HG02642 (cell line): ENCODE data around the gene RAMP3.
"Not testable (repeated sequence)": the region's sequence is repeated elsewhere in the genome, so short reads cannot be mapped to it uniquely, and the experiment has no call there.

ENCODE experiments used
- ATAC-seq: cut with Tn5 transposase; IDR thresholded peaks from one replicate; pipeline ENCODE4 v1.9.1; 2021; ENCODE audit warnings: mild to moderate bottlenecking; ENCODE audit not compliant: unreplicated experiment, poor library complexity

The RAMP3 gene

GRCh38 chr7:45157653-45158401, at the start of gene RAMP3:
TSS of gene RAMP3 (plus strand) at chr7:45157791. CDS start at chr7:45157829, 38 bp downstream.
- no peak for ATAC-seq

GRCh38 chr7:45108863-45109262, 48.7 kb upstream of the RAMP3 start:
- ATAC-seq = no peak

GRCh38 chr7:45111298-45112223, 46.0 kb upstream of the RAMP3 start, which contains the start of gene TBRG4:
TSS of gene TBRG4 (minus strand) at chr7:45111697. CDS start at chr7:45109237, 2,460 bp downstream.
- peak; percentile 97 for ATAC-seq

GRCh38 chr7:45112648-45113047, 44.9 kb upstream of the RAMP3 start:
- ATAC-seq = no peak

- not testable (repeated sequence) for ATAC-seq
These were observed 43.3 kb upstream of the RAMP3 start for GRCh38 chr7:45114257-45114656.

GRCh38 chr7:45114926-45115325, 42.7 kb upstream of the RAMP3 start:
- no peak for ATAC-seq

GRCh38 chr7:45116048-45116447, 41.5 kb upstream of the RAMP3 start:
- ATAC-seq = no peak

GRCh38 chr7:45117582-45117981, 40.0 kb upstream of the RAMP3 start:
- no peak for ATAC-seq

- no peak for ATAC-seq
These were observed 39.3 kb upstream of the RAMP3 start for GRCh38 chr7:45118292-45118691.

GRCh38 chr7:45118889-45119331, 38.7 kb upstream of the RAMP3 start:
- ATAC-seq = no peak

GRCh38 chr7:45119550-45119949, 38.0 kb upstream of the RAMP3 start:
- no peak for ATAC-seq

- ATAC-seq = no peak
These were observed 34.4 kb upstream of the RAMP3 start for GRCh38 chr7:45122975-45123860.

- no peak for ATAC-seq
These were observed 33.5 kb upstream of the RAMP3 start for GRCh38 chr7:45123913-45124710.

GRCh38 chr7:45125193-45125904, 32.2 kb upstream of the RAMP3 start:
- no peak for ATAC-seq

GRCh38 chr7:45126201-45126600, 31.4 kb upstream of the RAMP3 start:
- ATAC-seq = no peak

GRCh38 chr7:45126920-45127319, 30.7 kb upstream of the RAMP3 start:
- no peak for ATAC-seq

- no peak for ATAC-seq
These were observed 28.3 kb upstream of the RAMP3 start for GRCh38 chr7:45129181-45129800.

GRCh38 chr7:45129906-45130305, 27.7 kb upstream of the RAMP3 start:
- ATAC-seq = no peak
